ENCODE measurements around the gene ANTKMT. TPM values are rescaled to one million over a fixed set of nuclear protein-coding genes. Genes with fewer than 3 reads are reported as not detected.

Gene ANTKMT
- total and polyA plus RNA-seq, 2 donors (not counting 1 experiment from before 2014, with no cell fraction given), result 4.5 to 31.5 TPM

DNA sequence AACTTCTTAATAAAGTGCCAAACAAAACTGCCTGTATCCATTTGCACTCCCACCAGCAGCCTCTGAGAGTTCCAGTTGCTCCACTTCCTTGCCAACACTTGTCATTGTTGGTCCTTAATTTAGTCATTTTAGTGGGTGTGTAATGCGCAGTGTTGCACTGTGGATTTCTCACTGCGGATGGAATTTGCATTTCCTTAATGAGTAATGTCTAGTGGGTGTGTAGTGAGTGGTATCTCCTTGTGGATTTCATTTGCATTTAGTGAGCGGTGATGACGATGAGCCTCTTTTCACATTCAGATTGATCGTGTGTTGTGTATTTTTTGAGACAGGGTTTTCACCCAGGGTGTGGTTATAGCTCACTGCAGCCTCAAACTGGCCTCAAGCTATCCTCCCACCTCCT lies 35.5 kb downstream of the ANTKMT start:
- no peak for TF ChIP-seq EZH2 (IDR thresholded peaks at IDR 0.05; ENCODE audit: low read length, missing control alignments)
- TF ChIP-seq, protein P1, sequence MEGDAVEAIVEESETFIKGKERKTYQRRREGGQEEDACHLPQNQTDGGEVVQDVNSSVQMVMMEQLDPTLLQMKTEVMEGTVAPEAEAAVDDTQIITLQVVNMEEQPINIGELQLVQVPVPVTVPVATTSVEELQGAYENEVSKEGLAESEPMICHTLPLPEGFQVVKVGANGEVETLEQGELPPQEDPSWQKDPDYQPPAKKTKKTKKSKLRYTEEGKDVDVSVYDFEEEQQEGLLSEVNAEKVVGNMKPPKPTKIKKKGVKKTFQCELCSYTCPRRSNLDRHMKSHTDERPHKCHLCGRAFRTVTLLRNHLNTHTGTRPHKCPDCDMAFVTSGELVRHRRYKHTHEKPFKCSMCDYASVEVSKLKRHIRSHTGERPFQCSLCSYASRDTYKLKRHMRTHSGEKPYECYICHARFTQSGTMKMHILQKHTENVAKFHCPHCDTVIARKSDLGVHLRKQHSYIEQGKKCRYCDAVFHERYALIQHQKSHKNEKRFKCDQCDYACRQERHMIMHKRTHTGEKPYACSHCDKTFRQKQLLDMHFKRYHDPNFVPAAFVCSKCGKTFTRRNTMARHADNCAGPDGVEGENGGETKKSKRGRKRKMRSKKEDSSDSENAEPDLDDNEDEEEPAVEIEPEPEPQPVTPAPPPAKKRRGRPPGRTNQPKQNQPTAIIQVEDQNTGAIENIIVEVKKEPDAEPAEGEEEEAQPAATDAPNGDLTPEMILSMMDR (conservative IDR thresholded peaks at IDR 0.05 in 1 of 2, IDR thresholded peaks at IDR 0.05 in 1 of 2; ENCODE audit: low read depth in 1 of 2, low read length in 2 of 2), result no peak
- no peak for DNase-seq (ENCODE audit: low read depth in 2 of 2)
- no peaks in the 10 kb centered on the region for H3K36me3 ChIP-seq (ENCODE audit: control insufficient read depth, insufficient read depth, low read length)
- no peaks in the 10 kb centered on the region for H3K9me3 ChIP-seq (ENCODE audit: control insufficient read depth, insufficient read depth, low read depth, low read length)
- H3K4me3 ChIP-seq (replicated peaks in 1 of 4; ENCODE audit: control extremely low read depth in 1 of 4, insufficient read depth in 1 of 4, low read depth in 3 of 4, low read length in 4 of 4), result no peak overlapping the region
- no peak overlapping the region for H3K27ac ChIP-seq (ENCODE audit: insufficient read depth, low read length)
- no peak overlapping the region for H2AFZ ChIP-seq (ENCODE audit: low read length)
- H4K20me1 ChIP-seq (ENCODE audit: control insufficient read depth, extremely low read depth, insufficient read depth, low read length), result no peaks in the 10 kb centered on the region
- no peak overlapping the region for H3K4me2 ChIP-seq (ENCODE audit: extremely low read depth, insufficient read depth, low read length)
- peaks cover 4% of the 10 kb centered on the region for H3K27me3 ChIP-seq (ENCODE audit: control insufficient read depth, insufficient read depth, low read length)
- no peaks in the 10 kb centered on the region for H3K4me1 ChIP-seq (ENCODE audit: control insufficient read depth, extremely low read depth, insufficient read depth, low read length)
- no peaks in the 10 kb centered on the region for H3K79me2 ChIP-seq (ENCODE audit: control insufficient read depth, insufficient read depth, low read length)
- H3K9ac ChIP-seq (ENCODE audit: insufficient read depth, low read length), result no peak overlapping the region

DNA sequence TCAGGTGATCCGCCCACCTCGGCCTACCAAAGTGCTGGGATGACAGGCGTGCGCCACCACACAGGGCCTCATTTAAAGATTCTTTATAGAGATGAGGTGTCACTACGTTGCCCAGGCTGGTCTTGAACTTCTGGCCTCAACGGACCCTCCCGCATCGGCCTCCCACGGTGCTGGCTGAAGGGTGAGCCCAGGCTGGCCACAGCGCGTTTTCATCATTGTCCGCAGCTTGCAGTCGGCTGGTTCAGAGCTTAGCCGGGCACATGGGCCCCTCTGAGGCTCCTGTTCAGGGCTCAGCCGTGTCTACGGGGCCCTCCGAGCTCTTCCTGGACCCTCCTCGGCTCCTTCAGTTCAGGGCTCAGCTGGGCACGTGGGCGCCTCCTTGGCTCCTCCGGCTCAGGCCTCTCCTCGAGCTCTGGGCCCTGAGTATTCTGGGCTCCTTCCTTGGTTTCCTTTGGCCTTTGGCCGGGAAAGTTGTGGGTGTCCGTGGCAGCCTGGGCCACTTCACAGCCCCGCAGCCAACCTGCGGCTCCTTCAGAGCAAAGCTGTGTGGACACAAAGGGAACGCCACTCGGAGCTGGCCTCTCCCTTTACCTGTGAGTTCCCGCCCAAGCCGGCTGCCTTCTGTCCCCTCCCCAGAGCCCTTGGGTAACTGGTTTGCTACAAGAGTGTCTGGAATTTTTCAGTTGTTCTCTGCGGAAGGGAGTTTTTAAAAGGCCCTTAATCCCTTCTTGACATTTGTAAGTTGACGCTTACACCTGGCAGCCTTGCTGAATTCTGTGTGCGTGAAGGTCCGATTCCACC lies 38.4 kb downstream of the ANTKMT start:
- TF ChIP-seq EZH2 (IDR thresholded peaks at IDR 0.05; ENCODE audit: low read length, missing control alignments), result no peak
- TF ChIP-seq, protein P1 (conservative IDR thresholded peaks at IDR 0.05 in 1 of 2, IDR thresholded peaks at IDR 0.05 in 1 of 2; ENCODE audit: low read depth in 1 of 2, low read length in 2 of 2), result no peak
- Histone ChIP-seq H3K4me3 (replicated peaks in 1 of 4; ENCODE audit: control extremely low read depth in 1 of 4, insufficient read depth in 1 of 4, low read depth in 3 of 4, low read length in 4 of 4) (no peak overlapping the region), H3K79me2 (ENCODE audit: control insufficient read depth, insufficient read depth, low read length) (no peaks in the 10 kb centered on the region), H3K36me3 (ENCODE audit: control insufficient read depth, insufficient read depth, low read length) (no peaks in the 10 kb centered on the region), H3K9me3 (ENCODE audit: control insufficient read depth, insufficient read depth, low read depth, low read length) (no peaks in the 10 kb centered on the region), H3K4me1 (ENCODE audit: control insufficient read depth, extremely low read depth, insufficient read depth, low read length) (no peaks in the 10 kb centered on the region), H4K20me1 (ENCODE audit: control insufficient read depth, extremely low read depth, insufficient read depth, low read length) (no peaks in the 10 kb centered on the region), H3K27ac (ENCODE audit: insufficient read depth, low read length) (no peak overlapping the region), H3K9ac (ENCODE audit: insufficient read depth, low read length) (no peak overlapping the region), H3K4me2 (ENCODE audit: extremely low read depth, insufficient read depth, low read length) (no peak overlapping the region), H3K27me3 (ENCODE audit: control insufficient read depth, insufficient read depth, low read length) (no peaks in the 10 kb centered on the region), H2AFZ (ENCODE audit: low read length) (no peak overlapping the region)
- DNase-seq (ENCODE audit: low read depth in 2 of 2), result no peak

DNA sequence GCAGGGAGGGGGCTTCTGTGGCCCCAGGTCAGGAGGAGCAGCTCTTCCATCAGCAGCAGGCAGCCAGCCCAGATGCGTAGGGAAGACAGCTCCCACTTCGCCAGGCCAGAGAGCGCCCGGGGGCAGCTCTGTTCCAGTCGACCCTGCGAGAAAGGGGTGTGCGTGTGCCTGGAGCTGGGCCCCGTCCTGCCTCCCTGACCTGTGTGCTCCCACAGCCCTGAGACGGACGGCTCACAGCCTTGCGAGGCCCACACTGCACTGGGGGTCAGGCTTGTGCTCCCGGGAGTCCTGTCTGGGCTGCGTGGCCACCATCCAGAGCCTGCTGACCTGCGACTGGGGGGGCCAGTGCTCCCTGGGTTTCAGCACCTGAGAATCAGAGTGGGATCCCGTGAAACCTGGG lies 39.1 kb downstream of the ANTKMT start:
- no peak overlapping the region for H3K9ac ChIP-seq (ENCODE audit: insufficient read depth, low read length)
- no peak overlapping the region for H3K4me2 ChIP-seq (ENCODE audit: extremely low read depth, insufficient read depth, low read length)
- no peaks in the 10 kb centered on the region for H4K20me1 ChIP-seq (ENCODE audit: control insufficient read depth, extremely low read depth, insufficient read depth, low read length)
- no peaks in the 10 kb centered on the region for H3K9me3 ChIP-seq (ENCODE audit: control insufficient read depth, insufficient read depth, low read depth, low read length)
- no peak overlapping the region for H3K27ac ChIP-seq (ENCODE audit: insufficient read depth, low read length)
- no peaks in the 10 kb centered on the region for H3K79me2 ChIP-seq (ENCODE audit: control insufficient read depth, insufficient read depth, low read length)
- no peaks in the 10 kb centered on the region for H3K27me3 ChIP-seq (ENCODE audit: control insufficient read depth, insufficient read depth, low read length)
- H3K36me3 ChIP-seq (ENCODE audit: control insufficient read depth, insufficient read depth, low read length), result no peaks in the 10 kb centered on the region
- TF ChIP-seq, protein P1 (conservative IDR thresholded peaks at IDR 0.05 in 1 of 2, IDR thresholded peaks at IDR 0.05 in 1 of 2; ENCODE audit: low read depth in 1 of 2, low read length in 2 of 2), result no peak
- no peak overlapping the region for H2AFZ ChIP-seq (ENCODE audit: low read length)
- H3K4me1 ChIP-seq (ENCODE audit: control insufficient read depth, extremely low read depth, insufficient read depth, low read length), result no peaks in the 10 kb centered on the region
- no peak overlapping the region for H3K4me3 ChIP-seq (replicated peaks in 1 of 4; ENCODE audit: control extremely low read depth in 1 of 4, insufficient read depth in 1 of 4, low read depth in 3 of 4, low read length in 4 of 4)
- no peak for DNase-seq (ENCODE audit: low read depth in 2 of 2)

All from fibroblast of lung (primary cell).